Left forelimb (tissue), 1 donor: ENCODE results near the gene ELAC2.

ENCODE experiments used
- DNase-seq: peaks from one replicate; pipeline ENCODE4 v3.0.0-alpha.2; 2018; ENCODE audit warnings: low spot score

Gene ELAC2

DNA sequence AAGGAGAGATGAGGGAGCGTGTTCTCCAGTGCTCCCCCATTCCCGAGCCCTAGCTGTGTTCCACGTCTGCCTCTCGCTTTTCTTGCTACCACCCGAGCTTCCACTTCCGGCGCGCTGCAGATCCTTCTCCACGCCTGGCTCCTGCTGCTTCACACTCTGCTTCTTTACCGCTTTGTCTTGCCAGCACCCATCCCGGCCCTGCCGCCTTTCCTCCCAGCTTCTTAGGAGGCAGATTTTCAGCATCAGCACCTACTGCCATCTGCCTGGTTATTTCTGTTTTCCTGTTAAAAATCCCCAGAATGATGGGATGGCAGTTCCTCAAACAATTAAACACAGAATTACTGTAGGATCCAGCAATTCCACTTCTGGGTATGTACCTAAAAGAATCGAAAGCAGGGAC is 64.7 kb downstream of the ELAC2 start:
- DNase-seq: no peak

DNA sequence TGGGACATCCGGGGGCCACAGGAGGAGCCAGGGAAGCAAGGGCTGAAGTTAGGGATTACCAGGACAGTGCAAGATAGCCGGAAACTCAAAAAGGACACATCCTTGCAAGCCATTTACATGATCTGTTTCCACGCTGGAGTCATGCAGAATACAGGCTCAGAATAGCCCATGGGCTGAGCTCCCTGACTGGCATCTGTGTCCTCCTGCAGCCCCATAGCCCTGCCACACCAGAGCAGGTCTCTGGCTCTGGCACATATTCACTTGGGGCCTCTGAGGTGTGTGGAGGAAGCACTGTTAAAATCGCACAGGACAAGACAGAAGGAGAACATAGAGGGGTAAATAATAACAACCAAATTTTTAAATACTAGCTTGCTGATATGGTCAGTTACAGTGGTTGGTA is 65.8 kb downstream of the ELAC2 start:
- no peak for DNase-seq

GRCh38 chr17:12947047-12947446 is 70.8 kb downstream of the ELAC2 start:
- DNase-seq: no peak
